Stimulated activated CD8-positive, alpha-beta memory T cell treated with anti-CD3 and anti-CD28 coated beads, Interleukin-15, amount 100 ng/mL, for 4 hours (primary cell): Measurements from ENCODE around the gene ING4.

Experiments used
- DNase-seq, 2 donors: peaks; one replicate each; pipeline ENCODE4 v3.0.0-alpha.2; 2020; ENCODE audit warnings: low read depth in 2 of 2

ING4 gene

DNA sequence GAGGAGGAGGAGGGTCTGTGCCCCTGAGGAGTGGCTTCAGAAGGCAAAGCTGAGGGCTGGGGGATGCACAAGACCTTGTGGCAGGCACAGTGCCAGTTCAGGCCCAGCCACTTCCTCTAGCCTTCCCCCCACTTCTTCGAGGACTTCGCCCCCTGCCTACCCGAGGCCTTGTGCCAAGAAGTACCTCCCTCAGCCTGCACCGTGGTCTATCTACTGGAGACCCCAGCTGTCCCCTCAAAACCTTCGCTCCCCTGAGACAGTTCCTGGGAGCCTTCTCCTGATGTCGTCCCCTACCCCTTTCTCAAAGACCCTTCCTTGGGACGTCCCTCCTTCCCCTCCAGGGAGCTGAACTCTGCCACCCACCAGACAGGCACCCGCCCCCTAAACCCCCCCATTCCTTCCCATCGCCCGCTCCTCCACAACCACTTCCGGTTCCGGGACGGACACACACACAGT lies 25.7 kb upstream of the ING4 start:
- peak in 1 of 2 donors; percentile 70 for DNase-seq

- DNase-seq = no peak
These were observed 22.9 kb upstream of the ING4 start for GRCh38 chr12:6685814-6686213.

DNA sequence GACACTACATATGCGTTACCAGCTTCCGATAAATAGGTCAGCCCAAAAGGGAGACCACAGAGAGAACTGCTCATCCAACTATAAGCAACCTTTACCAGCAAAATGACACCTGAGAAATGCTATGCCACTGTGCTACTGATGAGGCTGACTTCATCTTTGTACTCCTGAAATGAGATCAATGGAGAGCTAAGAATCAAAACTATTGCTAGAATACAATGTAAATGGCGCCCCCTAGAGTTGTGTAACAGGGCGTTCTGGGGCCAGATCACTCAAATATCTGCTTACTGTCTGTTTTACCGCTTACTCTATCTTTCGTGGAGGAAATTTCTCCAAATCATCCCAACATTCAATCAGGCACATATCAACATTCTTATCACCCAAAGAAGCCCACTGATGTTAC lies 21.7 kb upstream of the ING4 start:
- no peak for DNase-seq

DNA sequence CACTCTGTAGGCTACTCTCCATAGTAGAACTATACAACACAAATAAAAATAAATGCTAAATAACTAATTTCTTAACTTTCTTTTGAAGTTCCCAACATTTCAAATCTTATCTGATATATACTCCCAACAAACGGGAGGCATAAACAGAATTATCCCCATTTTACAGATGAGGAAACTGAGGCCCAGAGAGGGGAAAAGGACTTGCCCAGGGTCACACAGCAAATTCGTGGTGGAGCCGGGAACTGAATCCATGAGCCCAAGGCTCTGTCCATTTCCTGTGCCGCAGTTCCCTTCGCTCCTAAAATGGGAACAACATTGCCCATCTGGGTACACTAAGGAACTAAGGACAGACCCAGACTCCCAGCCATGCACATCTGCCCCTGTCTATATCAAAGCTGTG lies 14.0 kb upstream of the ING4 start:
- DNase-seq = no peak

- DNase-seq = no peak
These were observed 9.2 kb upstream of the ING4 start for GRCh38 chr12:6672143-6672542.

- no peak for DNase-seq
These were observed 4.8 kb upstream of the ING4 start for GRCh38 chr12:6667559-6668210.

DNA sequence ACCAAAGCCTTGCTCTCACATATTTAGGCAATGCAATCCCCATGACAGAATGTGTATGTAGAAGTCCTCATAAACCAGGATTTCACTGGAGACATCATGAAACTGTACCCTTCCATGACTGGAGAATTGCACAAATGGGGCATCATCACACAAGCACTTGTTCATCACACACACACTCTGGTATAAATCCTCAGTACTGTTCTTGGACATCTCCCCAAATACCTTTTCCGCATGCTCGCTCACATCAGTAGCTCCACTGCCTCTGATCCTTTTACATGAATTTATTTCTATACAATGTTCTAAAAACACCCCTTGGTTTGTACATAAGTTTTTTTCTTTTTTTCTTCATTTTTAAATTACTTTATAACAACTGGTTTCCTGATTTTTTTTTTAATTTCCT lies 3.3 kb upstream of the ING4 start:
- DNase-seq = no peak

DNA sequence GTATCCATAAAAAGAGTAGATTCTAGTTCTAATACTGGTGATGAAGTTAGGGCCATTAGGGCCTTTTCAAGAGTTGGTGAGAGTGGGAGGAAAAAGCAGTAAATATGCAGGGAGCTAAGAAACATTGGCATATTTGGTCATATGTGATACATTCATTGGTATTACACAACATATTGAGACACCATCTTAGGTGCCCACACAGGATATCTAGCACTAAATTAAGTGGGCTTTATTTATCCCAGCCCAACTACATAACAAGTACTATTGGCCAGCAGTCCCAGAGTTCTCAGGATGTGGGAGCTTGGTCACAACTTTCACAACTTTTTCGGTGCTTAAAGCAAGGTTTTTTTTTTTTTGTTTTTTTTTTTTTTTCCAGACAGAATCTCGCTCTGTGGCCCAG lies 2.0 kb upstream of the ING4 start:
- DNase-seq = no peak

- DNase-seq = no peak
These were observed 365 bp downstream of the ING4 start for GRCh38 chr12:6662602-6662905.

DNA sequence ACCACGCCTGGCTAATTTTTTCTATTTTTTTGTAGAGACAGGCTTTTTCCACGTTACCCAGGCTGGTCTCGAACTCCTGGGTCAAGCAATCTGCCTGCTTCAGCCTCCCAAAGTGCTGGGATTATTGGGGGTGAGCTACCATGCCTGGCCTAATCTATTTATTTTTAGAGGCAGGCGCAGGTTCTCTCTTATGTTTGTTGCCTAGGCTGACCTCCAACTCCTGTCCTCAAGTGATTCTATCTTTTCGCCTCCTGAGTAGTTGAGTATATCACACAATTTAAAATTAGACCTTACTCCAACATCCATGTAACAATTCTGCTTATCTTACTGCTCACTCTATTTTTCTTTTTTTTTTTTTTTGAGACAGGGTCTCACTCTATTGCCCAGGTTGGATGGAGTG lies 8.9 kb downstream of the ING4 start:
- no peak for DNase-seq

- no peak for DNase-seq
These were observed 9.6 kb downstream of the ING4 start for GRCh38 chr12:6653342-6653741.

GRCh38 chr12:6652391-6652790 lies 10.5 kb downstream of the ING4 start:
- DNase-seq = no peak

DNA sequence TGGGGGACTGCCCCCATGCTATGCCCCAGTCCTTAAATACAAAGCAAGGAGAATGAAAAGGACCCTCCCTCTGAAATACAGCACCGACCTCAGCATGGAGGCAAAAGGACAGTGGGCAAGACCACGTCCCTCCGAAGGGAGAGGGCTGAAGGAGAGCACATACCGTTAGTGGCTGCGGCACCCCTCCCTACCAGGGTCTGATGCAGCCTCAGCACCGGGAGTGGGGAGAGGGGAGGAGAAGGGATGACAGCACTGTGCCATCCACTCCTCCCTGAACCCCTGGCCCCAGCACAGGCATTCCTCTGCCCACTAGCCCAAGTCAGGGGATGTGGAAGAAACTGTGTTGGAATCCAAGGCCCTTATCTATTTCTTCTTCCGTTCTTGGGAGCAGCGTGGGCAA lies 12.1 kb downstream of the ING4 start:
- no peak for DNase-seq

- DNase-seq = no peak
These were observed 15.8 kb downstream of the ING4 start, which contains the start of gene ACRBP for GRCh38 chr12:6647083-6647604. Gene ACRBP (minus strand): TSS chr12:6647432. CDS start chr12:6647366, 66 bp downstream.

DNA sequence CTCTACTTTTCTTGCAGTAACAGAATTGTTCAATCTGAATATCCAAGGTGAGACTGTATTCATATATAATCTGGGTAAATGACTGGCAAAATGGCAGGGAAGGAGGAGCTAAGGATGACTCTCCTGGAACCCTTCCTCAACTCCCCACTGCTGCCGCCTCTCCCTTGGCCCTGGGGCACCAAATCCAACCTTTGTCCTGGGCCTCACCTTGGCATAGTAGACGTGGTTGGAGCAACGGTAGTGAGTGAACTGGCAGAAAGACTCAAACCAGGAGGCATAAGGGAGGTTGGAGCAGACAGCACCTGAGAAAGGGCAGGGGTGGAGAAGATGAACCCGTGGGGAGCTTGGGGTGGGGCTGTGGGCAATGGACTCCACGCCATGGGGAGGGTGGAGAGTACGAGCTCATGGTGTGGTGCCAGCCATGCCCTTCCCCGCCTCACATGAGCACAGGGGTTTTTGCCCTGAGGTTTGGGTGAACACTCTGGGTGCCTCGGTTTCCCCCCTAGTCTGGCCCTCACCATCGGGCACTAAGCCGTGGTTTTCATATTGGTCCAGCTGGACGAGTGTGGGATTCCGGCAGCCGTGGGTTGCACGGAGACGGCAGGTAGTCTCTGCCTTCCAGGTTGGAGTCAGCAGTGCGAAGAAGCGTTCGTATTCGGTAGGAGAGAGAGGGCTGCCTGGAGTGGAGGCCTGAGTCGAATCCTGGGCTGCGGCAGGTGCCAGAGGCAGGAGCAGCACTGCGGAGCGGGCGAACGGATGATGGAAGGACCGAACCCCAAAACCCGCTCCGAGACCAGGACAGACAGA lies 16.4 kb downstream of the ING4 start:
- no peak for DNase-seq

DNA sequence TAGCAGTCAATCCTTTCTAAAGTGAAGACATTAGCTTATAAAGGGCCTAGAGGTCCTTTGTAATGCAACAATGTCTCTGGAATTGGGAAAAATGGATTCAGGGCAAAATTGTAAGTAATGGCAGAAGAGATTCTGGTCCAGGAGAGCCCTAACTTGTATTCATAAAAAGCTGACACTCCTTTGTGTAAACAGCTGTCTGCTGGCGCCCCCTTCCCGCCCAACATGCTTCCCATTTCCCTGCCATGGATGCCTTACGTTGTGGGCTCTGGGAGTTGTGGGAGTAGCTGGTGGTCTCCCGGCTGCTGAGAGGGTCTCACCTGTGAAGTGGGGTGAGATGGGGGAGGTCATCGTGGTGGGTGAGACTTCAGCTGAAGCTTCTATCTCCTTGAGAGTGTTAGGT lies 18.0 kb downstream of the ING4 start:
- DNase-seq = no peak

- no peak for DNase-seq
These were observed 18.7 kb downstream of the ING4 start for GRCh38 chr12:6644257-6644596.

DNA sequence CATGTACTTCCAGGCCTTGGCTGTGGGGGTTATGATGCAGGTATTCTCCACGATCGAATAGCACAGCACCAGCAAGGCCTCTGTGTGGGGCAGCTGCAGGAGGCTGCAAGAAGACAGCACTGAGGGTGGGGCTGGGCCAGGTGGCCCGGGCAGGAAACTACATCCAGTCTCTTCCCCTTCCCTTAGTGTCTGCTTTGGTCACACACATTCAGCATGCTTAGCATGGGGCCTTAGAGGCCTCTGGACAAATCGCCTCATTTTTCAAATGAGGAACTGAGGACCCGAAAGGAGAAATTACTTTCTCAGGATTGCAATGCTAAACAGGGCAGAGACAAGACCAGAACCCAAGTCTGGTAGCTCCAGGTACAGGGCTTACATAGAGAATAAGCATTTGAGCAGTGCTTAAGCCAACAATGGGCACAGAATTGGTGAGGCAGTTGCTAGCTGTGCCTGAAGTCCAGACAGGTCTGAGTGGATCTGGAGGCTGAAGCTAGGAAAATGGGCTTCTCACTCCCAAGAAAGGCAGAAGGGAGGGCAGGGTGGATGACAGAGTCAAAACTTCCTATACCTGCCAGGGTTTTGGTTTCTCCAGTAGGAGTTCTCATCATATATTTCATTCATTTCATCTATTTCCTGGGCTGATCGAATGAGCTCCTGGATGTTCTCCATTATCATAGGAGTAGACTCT lies 19.2 kb downstream of the ING4 start:
- no peak for DNase-seq

DNA sequence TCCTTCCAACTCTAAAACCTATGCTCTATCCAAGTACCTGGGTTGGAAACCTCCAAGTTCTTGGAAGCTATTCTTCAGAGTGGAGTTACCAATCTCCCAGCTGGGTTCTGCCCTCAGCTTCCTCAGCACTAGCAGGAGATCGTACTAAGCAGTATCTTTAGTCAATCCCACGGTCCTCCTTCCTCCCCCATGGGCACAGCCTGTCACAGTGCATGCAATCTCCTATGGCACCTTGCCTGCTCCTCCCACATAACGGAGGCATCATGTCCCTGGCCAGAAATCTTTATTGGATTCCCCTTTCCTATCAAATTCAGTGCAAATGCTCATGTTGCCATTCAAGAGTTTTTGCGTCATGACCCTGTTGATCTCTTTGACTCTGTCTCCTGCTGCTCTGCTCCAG lies 21.8 kb downstream of the ING4 start:
- no peak for DNase-seq

DNA sequence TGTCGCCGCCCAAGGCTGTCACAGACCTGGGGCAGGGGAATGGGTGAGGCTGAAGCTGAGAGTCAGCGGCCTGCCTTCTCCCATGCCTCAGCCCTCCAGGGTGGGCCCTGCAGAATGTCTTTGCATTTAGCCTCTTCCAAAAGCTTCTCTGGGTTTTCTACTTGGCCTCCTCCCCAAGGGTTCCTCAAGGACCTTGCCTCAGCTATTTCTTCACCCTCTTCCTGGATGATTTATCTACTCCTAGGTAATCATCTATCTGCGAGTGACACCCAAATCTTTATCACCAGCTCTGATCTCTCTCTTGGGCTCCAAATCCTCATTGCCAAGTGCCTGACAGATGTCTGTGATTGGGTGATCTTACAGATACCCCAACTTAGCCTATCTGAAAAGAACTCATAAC lies 22.4 kb downstream of the ING4 start:
- DNase-seq = no peak

DNA sequence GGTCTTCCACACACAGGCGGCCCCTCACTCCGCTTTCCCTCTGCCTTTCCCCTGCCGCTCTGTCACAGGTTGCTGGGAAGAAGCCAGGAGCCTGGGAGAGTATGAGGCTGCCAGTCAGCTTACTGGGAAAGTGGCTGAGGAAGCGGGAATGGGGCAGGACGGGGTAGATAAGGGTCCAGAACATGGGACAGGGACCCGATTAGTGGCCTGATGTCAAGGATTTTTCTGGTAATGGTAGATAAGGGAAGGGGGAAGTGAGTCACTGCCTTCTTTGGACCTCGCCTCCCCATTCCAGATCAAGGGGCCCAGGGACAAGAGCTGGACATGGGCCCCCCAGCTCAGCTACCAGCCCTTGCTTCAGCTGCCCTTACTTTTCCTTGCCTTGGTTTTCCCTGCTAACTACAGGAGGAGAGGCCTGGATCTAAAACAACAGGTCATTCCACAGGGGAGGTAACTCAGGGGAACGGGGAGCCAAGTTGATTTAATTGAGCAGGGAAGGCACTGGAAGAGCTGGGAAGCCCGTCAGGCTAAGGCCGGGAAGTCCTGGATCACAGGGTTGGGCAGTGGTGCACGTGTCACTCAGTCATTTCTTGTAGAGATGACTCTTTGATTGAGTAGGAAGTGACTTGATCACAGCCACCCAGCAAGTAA lies 23.6 kb downstream of the ING4 start:
- no peak for DNase-seq

- no peak for DNase-seq
These were observed 24.6 kb downstream of the ING4 start for GRCh38 chr12:6638305-6638704.
